HG03521 (cell line): Measurements from ENCODE around the gene PIEZO2.

Experiments used
- ATAC-seq: cut with Tn5 transposase; IDR thresholded peaks from one replicate; pipeline ENCODE4 v1.9.1; 2021; ENCODE audit warnings: mild to moderate bottlenecking, moderate library complexity; ENCODE audit not compliant: unreplicated experiment

The PIEZO2 gene

GRCh38 chr18:10759241-10759640 is 390.1 kb downstream of the PIEZO2 start:
- ATAC-seq = no peak

GRCh38 chr18:10757946-10758345 is 391.4 kb downstream of the PIEZO2 start:
- no peak for ATAC-seq

GRCh38 chr18:10757349-10757748 is 392.0 kb downstream of the PIEZO2 start:
- ATAC-seq = no peak

GRCh38 chr18:10755855-10756254 is 393.5 kb downstream of the PIEZO2 start:
- ATAC-seq = no peak

- ATAC-seq = no peak
These were observed 395.2 kb downstream of the PIEZO2 start for GRCh38 chr18:10754128-10754527.

- ATAC-seq = no peak
These were observed 397.0 kb downstream of the PIEZO2 start for GRCh38 chr18:10752382-10752781.

- ATAC-seq = no peak
These were observed 397.7 kb downstream of the PIEZO2 start for GRCh38 chr18:10751653-10752052.

GRCh38 chr18:10750191-10751035 is 399.0 kb downstream of the PIEZO2 start:
- no peak for ATAC-seq

GRCh38 chr18:10748641-10749040 is 400.7 kb downstream of the PIEZO2 start:
- no peak for ATAC-seq

GRCh38 chr18:10745971-10746370 is 403.4 kb downstream of the PIEZO2 start:
- ATAC-seq = no peak

GRCh38 chr18:10745219-10745618 is 404.1 kb downstream of the PIEZO2 start:
- no peak for ATAC-seq

- no peak for ATAC-seq
These were observed 405.6 kb downstream of the PIEZO2 start for GRCh38 chr18:10743766-10744165.

GRCh38 chr18:10739152-10739551 is 410.2 kb downstream of the PIEZO2 start:
- ATAC-seq = no peak

- ATAC-seq = no peak
These were observed 412.4 kb downstream of the PIEZO2 start for GRCh38 chr18:10736984-10737383.

GRCh38 chr18:10732990-10733389 is 416.4 kb downstream of the PIEZO2 start:
- ATAC-seq = no peak

GRCh38 chr18:10727477-10727876 is 421.9 kb downstream of the PIEZO2 start:
- ATAC-seq = no peak

- ATAC-seq = no peak
These were observed 422.9 kb downstream of the PIEZO2 start for GRCh38 chr18:10726198-10727068.

- no peak for ATAC-seq
These were observed 424.7 kb downstream of the PIEZO2 start for GRCh38 chr18:10724666-10725065.

- no peak for ATAC-seq
These were observed 425.9 kb downstream of the PIEZO2 start for GRCh38 chr18:10723496-10723895.

GRCh38 chr18:10718809-10719208 is 430.6 kb downstream of the PIEZO2 start:
- no peak for ATAC-seq

- no peak for ATAC-seq
These were observed 433.6 kb downstream of the PIEZO2 start for GRCh38 chr18:10715791-10716190.

GRCh38 chr18:10713409-10713808 is 436.0 kb downstream of the PIEZO2 start:
- no peak for ATAC-seq
